HG02840 (cell line): Measurements from ENCODE around the gene AP2B1.
"Not testable (repeated sequence)": the region's sequence is repeated elsewhere in the genome, so short reads cannot be mapped to it uniquely, and the experiment has no call there.

Experiments used
- ATAC-seq: cut with Tn5 transposase; IDR thresholded peaks from one replicate; pipeline ENCODE4 v1.9.1; 2021; ENCODE audit warnings: mild to moderate bottlenecking, moderate library complexity, moderate number of reproducible peaks; ENCODE audit not compliant: unreplicated experiment, low FRiP score

AP2B1 gene

DNA sequence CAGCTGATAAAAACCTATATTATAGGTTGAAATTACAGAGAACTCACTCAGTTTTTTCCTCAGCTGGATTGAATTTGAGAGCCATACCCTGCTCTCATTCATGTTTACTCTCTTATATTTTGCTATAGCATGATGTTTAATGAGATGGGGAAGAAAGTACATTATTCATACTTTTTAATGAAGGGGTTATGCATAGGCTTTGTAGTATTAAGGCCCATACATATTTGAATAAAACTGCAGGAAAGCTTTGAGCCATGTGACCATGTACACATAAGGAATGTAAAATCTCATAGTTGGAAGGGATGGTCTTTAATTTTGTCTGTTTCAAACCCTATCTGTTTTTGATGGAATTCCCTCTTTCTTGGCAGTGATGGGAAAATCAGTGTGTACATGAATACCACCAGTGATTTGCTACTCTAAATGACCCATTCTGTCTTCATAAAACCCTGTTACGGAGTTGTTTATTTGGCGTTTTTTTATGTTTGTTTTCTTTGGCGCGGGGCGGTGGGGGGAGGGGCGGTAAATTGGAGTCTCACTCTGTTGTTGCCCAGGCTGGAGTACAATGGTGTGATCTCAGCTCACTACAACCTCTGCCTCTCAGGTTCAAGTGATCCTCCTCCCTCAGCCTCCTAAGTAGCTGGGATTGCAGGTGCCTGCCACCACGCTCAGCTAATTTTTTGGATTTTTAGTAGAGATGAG is 105.5 kb downstream of the AP2B1 start:
- ATAC-seq: no peak

GRCh38 chr17:35693662-35694061 is 106.5 kb downstream of the AP2B1 start:
- no peak for ATAC-seq

DNA sequence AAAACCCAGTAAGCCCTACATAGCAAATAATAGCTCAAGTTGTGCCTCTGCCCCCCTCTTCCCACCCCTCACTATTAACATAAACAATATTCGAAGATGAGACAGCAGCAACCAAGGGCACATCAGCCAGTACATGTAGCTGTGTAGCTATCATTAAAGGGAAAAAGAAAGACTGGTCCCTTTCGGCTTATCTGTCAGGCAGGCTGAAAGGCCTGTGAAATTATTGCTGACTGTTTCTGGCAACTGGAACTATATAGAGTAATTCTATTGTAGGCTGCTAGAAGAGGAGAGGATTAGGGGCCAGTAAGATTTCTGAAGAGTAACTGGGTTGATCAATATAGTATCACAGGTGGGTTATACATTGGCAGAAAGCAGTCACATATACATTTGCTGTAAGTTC is 107.8 kb downstream of the AP2B1 start:
- no peak for ATAC-seq

GRCh38 chr17:35695613-35696012 is 108.5 kb downstream of the AP2B1 start:
- no peak for ATAC-seq

DNA sequence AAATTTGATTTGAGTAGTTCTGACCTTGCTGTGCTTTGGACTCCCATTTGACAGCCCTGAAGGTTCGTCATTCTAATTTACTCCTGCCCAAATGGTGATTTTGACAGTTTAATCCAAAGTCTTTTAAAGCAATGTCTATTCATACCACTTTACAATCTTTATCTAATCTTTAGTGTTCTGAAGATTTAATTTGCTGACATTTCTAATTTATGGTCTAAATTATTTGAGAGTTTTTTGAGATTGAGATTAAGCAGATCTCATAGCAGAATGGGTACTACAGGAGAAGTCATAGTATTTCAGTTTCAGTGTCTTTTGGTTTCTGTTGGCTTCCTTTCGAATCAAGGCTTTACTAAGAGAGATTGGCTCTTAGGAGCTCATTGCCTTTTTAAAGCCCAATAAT is 111.7 kb downstream of the AP2B1 start:
- no peak for ATAC-seq

GRCh38 chr17:35700150-35700549 is 113.0 kb downstream of the AP2B1 start:
- ATAC-seq: no peak

GRCh38 chr17:35701491-35701890 is 114.4 kb downstream of the AP2B1 start:
- ATAC-seq: no peak

GRCh38 chr17:35703308-35703707 is 116.2 kb downstream of the AP2B1 start:
- ATAC-seq: not testable (repeated sequence)

DNA sequence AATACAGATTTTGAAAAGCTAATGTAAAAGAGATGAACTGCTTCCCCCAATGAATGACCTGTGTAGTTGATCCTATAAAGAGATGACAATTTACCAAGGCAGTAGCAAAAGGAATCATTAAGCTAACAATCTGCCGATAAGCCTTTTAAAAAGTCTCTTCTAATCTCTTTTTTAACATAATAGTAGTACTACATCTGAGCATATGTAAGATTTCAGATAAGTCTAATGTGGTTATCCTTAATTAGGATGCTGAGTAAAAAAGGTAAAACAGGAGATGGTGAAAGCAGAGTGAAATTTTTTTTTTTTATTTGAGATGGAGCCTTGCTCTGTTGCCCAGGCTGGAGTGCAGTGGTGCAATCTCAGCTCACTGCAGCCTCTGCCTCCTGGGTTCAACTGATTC is 118.1 kb downstream of the AP2B1 start:
- no peak for ATAC-seq

GRCh38 chr17:35705705-35706104 is 118.6 kb downstream of the AP2B1 start:
- ATAC-seq: no peak

GRCh38 chr17:35708149-35708548 is 121.0 kb downstream of the AP2B1 start:
- no peak for ATAC-seq

DNA sequence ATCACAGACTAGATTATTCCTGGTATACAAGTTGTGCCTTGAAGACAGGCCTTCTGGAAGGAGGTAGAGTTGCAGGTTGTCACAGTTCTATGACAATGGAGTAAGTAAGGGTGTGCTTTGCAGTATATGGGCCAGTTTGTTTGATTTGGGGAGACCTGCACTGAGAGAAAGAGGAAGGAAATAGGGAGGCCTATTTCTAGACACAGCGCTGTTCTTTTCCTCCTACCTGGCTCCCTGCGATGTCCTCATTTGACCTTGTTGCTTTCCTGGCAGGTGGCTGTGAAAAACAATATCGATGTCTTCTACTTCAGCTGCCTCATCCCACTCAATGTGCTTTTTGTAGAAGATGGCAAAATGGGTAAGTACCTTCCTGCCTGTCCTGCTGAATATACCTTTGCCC is 121.8 kb downstream of the AP2B1 start:
- no peak for ATAC-seq

DNA sequence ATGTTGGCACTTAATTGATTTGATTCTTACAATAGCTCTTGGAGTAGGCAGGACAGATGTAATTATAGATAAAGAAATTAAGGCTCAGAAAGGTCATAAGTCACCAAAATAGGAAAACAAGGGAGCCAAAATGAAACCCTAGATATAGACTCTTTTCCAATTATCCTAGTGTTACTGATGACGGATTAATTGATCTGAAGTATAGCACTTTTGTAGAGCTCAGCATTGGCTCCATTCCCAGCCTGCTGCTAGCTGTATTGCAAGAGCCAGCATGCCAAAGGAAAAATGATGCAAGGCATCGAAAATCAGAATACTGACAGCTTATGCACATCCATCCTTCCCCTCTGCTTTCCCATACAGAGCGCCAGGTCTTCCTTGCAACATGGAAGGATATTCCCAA is 122.8 kb downstream of the AP2B1 start:
- no peak for ATAC-seq

DNA sequence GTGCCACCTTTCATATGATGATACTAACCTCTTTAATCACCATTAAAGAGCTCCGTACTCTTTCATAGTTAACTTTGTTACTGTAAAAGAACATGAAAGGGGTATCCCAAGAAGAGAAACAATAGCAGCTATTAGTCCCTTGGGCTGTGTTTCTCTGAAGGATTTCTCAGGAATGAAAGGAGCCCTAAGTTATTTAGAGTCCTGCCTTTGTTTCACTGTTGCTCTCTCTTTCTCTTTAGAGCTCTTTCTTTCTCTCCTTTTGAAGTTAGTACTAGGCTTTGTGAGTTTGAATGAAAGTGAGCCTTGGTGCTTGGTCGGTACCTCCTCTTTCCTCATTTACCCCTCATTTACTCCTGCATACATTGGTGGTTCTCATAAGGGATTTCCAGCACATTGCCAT is 123.8 kb downstream of the AP2B1 start:
- ATAC-seq: no peak

GRCh38 chr17:35713069-35713728 is 126.1 kb downstream of the AP2B1 start:
- ATAC-seq: no peak

GRCh38 chr17:35714988-35715387 is 127.9 kb downstream of the AP2B1 start:
- ATAC-seq: no peak

DNA sequence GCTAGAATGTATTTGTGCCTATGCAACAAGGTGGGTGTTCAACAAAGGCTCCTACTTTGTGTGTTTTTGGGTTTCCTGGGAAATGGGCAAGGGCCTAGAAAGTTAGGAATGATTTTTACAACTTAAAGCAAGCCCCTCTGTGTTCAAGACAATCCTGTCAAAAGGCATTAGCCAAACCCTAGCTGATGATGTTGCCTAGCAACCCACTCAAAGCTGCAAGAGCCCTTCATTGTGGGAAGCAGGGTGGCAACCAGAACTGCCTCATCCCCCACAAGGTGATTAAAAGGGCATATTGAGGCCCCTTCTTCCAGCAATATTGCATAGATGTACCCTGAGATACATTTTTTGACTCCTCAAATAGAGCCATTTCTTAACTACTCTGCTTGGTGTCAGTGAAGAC is 128.3 kb downstream of the AP2B1 start:
- ATAC-seq: no peak

- ATAC-seq: no peak
These were observed 129.1 kb downstream of the AP2B1 start for GRCh38 chr17:35716173-35716572.

DNA sequence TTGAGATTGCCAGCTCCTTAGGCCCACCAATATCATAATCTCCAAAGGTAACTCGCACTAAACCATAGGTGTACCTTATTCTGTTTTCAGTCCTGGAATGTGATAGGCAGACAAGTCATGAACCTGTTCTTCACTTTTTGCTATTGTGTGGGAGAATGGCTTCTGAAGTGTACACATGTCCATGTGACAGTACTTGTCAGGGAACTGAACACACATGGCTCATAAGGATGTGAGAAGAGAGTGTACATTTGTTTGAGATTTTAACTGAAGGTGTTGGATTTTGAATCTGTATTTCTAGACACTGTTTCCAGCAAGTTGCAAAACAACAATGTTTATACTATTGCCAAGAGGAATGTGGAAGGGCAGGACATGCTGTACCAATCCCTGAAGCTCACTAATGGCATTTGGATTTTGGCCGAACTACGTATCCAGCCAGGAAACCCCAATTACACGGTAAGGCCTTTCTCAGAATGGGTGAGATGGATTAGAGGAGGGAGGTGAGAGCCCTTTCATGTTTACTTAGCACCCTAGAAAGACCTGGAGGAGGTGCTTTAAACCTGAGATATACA is 129.9 kb downstream of the AP2B1 start:
- no peak for ATAC-seq

- ATAC-seq: no peak
These were observed 130.4 kb downstream of the AP2B1 start for GRCh38 chr17:35717475-35717874.

GRCh38 chr17:35723735-35724134 is 136.6 kb downstream of the AP2B1 start:
- no peak for ATAC-seq

DNA sequence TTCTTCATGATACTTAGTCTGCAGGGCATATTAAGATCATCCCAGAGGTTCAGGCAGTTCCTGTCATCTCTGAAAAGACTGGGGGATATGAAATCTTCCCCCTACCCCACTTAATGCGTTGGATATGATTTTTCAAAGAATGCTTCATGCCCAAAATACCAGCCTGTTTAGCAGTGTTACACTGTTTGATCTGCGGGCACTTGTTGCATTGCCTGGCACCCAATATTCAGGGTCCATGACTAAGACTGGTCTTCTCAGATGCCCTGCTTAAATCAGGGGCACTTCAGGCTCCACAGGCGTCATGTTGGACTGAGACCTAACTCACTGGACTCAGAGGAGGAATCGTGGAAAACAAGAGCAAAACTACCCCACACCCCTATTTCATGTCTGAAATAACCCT is 137.9 kb downstream of the AP2B1 start:
- no peak for ATAC-seq
